Measurements from ENCODE around the gene SFXN3. TPM values are rescaled to one million over a fixed set of nuclear protein-coding genes. Genes with fewer than 3 reads are reported as not detected.

Gene SFXN3
- total and polyA plus RNA-seq, 2 of the 13 experiments (the other 11 are each of a cell fraction or from before 2014, with no cell fraction given) = 16.8 to 71.5 TPM

DNA sequence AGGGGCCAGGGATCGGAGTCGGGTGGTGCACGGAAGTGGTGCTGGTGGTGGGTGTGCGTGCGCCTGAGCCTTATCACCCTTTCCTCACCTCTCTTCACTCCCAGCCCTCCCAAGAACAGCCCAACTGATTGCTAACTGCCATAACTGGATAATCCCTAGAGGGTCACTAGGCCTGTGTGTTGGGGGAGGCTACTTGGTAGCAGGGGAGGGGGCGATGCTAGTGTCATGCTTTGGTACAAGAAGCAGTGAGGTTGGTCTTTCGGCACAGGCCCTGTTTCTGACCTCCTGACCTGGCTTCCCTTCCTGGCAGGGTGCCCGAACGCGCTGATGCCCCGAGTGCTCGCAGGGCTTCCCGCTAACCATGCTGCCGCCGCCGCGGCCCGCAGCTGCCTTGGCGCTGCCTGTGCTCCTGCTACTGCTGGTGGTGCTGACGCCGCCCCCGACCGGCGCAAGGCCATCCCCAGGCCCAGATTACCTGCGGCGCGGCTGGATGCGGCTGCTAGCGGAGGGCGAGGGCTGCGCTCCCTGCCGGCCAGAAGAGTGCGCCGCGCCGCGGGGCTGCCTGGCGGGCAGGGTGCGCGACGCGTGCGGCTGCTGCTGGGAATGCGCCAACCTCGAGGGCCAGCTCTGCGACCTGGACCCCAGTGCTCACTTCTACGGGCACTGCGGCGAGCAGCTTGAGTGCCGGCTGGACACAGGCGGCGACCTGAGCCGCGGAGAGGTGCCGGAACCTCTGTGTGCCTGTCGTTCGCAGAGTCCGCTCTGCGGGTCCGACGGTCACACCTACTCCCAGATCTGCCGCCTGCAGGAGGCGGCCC is 31.4 kb downstream of the SFXN3 start (continued):
- TF ChIP-seq TEAD3 (CRISPR knock-in tag; optimal IDR thresholded peaks at IDR 0.05; ENCODE audit: borderline replicate concordance) (peak; percentile 64), ERF (CRISPR knock-in tag; IDR thresholded peaks at IDR 0.05) (peak; percentile 83), GPN1 (CRISPR knock-in tag; IDR thresholded peaks at IDR 0.05; ENCODE audit: borderline replicate concordance) (no peak), JUNB (CRISPR knock-in tag; IDR thresholded peaks at IDR 0.05; ENCODE audit: borderline replicate concordance) (no peak), KAT2B (IDR thresholded peaks at IDR 0.05; ENCODE audit: borderline replicate concordance, low read depth, low read length) (no peak), MAFF (IDR thresholded peaks at IDR 0.05; ENCODE audit: low read depth, low read length) (no peak), ZNF230 (CRISPR knock-in tag; IDR thresholded peaks at IDR 0.05) (peak; percentile 86), NR2F6 (IDR thresholded peaks at IDR 0.05) (peak; percentile 82; the same call in 1 of the 2 replicates), NR2F6 (CRISPR knock-in tag; IDR thresholded peaks at IDR 0.05) (peak; percentile 84; the same call in 1 of the 2 replicates), ZNF460 (CRISPR knock-in tag; IDR thresholded peaks at IDR 0.05; ENCODE audit: borderline replicate concordance) (no peak), TSC22D2 (CRISPR knock-in tag; IDR thresholded peaks at IDR 0.05; ENCODE audit: borderline replicate concordance) (peak; percentile 56; the same call in 1 of the 2 replicates), ZNF34 (CRISPR knock-in tag; IDR thresholded peaks at IDR 0.05; ENCODE audit: borderline replicate concordance) (no peak; the same call in 1 of the 2 replicates), CHD2 (IDR thresholded peaks at IDR 0.05; ENCODE audit: low read depth, low read length) (peak; percentile 36; the same call in 1 of the 2 replicates), FOXJ3 (CRISPR knock-in tag; IDR thresholded peaks at IDR 0.05; ENCODE audit: borderline replicate concordance) (no peak), NCOA1 (CRISPR knock-in tag; IDR thresholded peaks at IDR 0.05) (0 out of 2 replicates have a peak, but pooled peaks have one; percentile 13)
- TF ChIP-seq, protein P1, sequence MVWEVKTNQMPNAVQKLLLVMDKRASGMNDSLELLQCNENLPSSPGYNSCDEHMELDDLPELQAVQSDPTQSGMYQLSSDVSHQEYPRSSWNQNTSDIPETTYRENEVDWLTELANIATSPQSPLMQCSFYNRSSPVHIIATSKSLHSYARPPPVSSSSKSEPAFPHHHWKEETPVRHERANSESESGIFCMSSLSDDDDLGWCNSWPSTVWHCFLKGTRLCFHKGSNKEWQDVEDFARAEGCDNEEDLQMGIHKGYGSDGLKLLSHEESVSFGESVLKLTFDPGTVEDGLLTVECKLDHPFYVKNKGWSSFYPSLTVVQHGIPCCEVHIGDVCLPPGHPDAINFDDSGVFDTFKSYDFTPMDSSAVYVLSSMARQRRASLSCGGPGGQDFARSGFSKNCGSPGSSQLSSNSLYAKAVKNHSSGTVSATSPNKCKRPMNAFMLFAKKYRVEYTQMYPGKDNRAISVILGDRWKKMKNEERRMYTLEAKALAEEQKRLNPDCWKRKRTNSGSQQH (CRISPR knock-in tag; IDR thresholded peaks at IDR 0.05; ENCODE audit: low read depth) = peak; percentile 77; the same call in 1 of the 2 replicates
- TF ChIP-seq, protein P2, sequence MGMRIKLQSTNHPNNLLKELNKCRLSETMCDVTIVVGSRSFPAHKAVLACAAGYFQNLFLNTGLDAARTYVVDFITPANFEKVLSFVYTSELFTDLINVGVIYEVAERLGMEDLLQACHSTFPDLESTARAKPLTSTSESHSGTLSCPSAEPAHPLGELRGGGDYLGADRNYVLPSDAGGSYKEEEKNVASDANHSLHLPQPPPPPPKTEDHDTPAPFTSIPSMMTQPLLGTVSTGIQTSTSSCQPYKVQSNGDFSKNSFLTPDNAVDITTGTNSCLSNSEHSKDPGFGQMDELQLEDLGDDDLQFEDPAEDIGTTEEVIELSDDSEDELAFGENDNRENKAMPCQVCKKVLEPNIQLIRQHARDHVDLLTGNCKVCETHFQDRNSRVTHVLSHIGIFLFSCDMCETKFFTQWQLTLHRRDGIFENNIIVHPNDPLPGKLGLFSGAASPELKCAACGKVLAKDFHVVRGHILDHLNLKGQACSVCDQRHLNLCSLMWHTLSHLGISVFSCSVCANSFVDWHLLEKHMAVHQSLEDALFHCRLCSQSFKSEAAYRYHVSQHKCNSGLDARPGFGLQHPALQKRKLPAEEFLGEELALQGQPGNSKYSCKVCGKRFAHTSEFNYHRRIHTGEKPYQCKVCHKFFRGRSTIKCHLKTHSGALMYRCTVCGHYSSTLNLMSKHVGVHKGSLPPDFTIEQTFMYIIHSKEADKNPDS (CRISPR knock-in tag; IDR thresholded peaks at IDR 0.05) = no peak; the same call in 1 of the 2 replicates
- TF ChIP-seq, protein P3, sequence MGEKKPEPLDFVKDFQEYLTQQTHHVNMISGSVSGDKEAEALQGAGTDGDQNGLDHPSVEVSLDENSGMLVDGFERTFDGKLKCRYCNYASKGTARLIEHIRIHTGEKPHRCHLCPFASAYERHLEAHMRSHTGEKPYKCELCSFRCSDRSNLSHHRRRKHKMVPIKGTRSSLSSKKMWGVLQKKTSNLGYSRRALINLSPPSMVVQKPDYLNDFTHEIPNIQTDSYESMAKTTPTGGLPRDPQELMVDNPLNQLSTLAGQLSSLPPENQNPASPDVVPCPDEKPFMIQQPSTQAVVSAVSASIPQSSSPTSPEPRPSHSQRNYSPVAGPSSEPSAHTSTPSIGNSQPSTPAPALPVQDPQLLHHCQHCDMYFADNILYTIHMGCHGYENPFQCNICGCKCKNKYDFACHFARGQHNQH (CRISPR knock-in tag; IDR thresholded peaks at IDR 0.05) = no peak
- TF ChIP-seq, protein P4, sequence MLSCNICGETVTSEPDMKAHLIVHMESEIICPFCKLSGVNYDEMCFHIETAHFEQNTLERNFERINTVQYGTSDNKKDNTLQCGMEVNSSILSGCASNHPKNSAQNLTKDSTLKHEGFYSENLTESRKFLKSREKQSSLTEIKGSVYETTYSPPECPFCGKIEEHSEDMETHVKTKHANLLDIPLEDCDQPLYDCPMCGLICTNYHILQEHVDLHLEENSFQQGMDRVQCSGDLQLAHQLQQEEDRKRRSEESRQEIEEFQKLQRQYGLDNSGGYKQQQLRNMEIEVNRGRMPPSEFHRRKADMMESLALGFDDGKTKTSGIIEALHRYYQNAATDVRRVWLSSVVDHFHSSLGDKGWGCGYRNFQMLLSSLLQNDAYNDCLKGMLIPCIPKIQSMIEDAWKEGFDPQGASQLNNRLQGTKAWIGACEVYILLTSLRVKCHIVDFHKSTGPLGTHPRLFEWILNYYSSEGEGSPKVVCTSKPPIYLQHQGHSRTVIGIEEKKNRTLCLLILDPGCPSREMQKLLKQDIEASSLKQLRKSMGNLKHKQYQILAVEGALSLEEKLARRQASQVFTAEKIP (CRISPR knock-in tag; IDR thresholded peaks at IDR 0.05; ENCODE audit: borderline replicate concordance) = no peak
- TF ChIP-seq, protein P5, sequence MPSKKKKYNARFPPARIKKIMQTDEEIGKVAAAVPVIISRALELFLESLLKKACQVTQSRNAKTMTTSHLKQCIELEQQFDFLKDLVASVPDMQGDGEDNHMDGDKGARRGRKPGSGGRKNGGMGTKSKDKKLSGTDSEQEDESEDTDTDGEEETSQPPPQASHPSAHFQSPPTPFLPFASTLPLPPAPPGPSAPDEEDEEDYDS (CRISPR knock-in tag; IDR thresholded peaks at IDR 0.05) = peak; percentile 36; the same call in 1 of the 2 replicates
- TF ChIP-seq, protein P6, sequence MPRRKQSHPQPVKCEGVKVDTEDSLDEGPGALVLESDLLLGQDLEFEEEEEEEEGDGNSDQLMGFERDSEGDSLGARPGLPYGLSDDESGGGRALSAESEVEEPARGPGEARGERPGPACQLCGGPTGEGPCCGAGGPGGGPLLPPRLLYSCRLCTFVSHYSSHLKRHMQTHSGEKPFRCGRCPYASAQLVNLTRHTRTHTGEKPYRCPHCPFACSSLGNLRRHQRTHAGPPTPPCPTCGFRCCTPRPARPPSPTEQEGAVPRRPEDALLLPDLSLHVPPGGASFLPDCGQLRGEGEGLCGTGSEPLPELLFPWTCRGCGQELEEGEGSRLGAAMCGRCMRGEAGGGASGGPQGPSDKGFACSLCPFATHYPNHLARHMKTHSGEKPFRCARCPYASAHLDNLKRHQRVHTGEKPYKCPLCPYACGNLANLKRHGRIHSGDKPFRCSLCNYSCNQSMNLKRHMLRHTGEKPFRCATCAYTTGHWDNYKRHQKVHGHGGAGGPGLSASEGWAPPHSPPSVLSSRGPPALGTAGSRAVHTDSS (CRISPR knock-in tag; conservative IDR thresholded peaks at IDR 0.05) = no peak
